GM13977 (cell line): ENCODE data around the gene FCHSD2.
A peak's percentile ranks its signal among the peaks of the same experiment; 100 is the strongest.
"Not testable (repeated sequence)": the region's sequence is repeated elsewhere in the genome, so short reads cannot be mapped to it uniquely, and the experiment has no call there.

Experiments used
- DNase-seq: peaks from one replicate; pipeline ENCODE4 v3.0.0; 2012; ENCODE audit warnings: low spot score
- in situ Hi-C: fragments of 300-500 bp; cut with MboI; formaldehyde crosslinking; loops from one replicate; pipeline ENCODE4 v1.12.0; 2022; ENCODE audit warnings: low sequenced_read_pairs, low pct_unique_long_range_greater_than_20kb, mixed read lengths, inconsistent platforms; ENCODE audit not compliant: unreplicated experiment
- TF ChIP-seq, protein P1 (sequence below): IDR thresholded peaks from 2 replicates; pipeline ENCODE4 v1.5.1; 2012; ENCODE audit warnings: mild to moderate bottlenecking, control low read depth; ENCODE audit not compliant: insufficient read depth; ENCODE audit errors: extremely low read depth, missing control alignments

FCHSD2 gene

DNA sequence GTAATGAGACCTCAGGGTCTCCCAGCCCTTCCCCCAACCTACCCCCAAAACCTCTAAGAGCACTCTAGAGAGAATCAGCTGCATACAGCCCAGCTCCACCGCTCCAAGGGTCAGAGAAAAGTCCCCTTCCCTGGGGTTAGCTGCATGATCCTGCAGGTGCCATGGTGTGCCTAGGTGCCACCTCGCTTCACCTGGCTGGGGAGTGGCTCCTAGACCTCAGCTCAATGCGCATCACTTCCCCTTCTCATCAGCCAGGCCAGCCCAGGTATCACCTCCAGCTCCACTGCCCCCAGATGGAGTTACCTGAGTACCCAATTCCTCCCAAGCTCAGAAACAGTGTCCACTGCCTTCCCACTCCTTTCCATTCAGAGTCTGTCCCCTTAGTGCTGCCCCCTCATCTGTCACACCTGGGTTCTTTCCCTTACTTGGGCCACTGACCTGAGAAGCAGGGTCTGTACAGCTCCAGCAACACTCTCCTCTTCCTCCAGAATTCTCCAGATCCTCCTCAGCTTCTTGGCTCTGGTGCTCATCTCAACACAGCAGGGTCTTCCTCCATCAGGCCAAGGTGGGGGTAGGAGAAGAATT, 349.6 kb downstream of the FCHSD2 start:
- in situ Hi-C loops, result loop anchor here (5.0 kb wide), 1 partner anchor 65 kb away; no protein-coding TSS in a partner anchor
- TF ChIP-seq, protein P1, sequence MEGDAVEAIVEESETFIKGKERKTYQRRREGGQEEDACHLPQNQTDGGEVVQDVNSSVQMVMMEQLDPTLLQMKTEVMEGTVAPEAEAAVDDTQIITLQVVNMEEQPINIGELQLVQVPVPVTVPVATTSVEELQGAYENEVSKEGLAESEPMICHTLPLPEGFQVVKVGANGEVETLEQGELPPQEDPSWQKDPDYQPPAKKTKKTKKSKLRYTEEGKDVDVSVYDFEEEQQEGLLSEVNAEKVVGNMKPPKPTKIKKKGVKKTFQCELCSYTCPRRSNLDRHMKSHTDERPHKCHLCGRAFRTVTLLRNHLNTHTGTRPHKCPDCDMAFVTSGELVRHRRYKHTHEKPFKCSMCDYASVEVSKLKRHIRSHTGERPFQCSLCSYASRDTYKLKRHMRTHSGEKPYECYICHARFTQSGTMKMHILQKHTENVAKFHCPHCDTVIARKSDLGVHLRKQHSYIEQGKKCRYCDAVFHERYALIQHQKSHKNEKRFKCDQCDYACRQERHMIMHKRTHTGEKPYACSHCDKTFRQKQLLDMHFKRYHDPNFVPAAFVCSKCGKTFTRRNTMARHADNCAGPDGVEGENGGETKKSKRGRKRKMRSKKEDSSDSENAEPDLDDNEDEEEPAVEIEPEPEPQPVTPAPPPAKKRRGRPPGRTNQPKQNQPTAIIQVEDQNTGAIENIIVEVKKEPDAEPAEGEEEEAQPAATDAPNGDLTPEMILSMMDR, result no peak
- peak; percentile 10 for DNase-seq

DNA sequence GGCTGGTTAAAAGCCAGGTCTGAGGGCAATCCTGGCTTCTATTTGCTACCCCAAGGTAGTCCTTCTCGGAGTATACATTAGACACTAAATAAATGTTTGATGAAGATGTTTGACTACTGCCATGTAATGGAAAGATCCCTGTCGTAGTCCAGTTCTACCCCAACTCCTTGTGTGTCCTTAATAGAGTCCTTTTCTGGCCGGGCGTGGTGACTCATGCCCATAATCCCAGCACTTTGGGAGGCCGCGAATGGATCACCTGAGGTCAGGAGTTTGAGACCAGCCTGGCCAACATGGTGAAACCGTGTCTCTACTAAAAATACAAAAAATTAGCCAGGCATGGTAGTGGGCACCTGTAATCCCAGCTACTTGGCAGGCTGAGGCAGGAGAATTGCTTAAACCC, 350.9 kb downstream of the FCHSD2 start:
- in situ Hi-C loops, result loop anchor here (5.0 kb wide), 1 partner anchor 64 kb away; no protein-coding TSS in a partner anchor
- DNase-seq, result not testable (repeated sequence)

DNA sequence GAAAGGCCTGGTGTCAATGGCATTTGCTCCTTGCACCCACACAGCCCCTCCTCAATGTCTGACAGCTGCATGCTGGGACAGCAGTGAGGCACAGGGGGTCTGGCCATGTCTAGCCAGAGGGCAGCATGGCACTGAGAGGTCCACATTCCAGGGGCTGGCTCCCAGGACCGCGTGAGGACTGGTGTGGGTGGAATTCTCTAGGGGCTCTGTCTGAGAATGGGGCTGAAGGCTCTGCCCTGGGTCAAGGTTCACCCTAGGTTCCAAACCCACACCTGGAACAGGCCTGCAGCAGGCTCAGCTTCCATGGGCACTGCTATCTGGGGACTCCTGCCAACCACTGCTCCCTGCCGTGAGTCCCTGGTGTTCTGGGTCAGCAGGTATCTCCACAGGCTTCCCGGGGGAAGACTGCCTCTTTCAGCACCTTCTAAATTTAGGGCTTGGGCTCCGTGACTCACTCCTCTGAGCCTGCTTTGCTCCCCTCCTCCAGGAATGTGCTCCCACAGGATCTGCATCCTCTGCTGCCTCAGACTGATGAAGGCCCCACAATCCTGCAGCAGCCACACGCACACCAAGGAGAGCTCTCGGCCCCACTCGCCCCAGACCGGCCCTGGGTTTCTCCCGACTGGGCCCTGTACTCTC, 352.5 kb downstream of the FCHSD2 start:
- TF ChIP-seq, protein P1, result no peak
- DNase-seq, result no peak
- in situ Hi-C loops, result loop anchor here (5.0 kb wide), 1 partner anchor 62 kb away; no protein-coding TSS in a partner anchor

DNA sequence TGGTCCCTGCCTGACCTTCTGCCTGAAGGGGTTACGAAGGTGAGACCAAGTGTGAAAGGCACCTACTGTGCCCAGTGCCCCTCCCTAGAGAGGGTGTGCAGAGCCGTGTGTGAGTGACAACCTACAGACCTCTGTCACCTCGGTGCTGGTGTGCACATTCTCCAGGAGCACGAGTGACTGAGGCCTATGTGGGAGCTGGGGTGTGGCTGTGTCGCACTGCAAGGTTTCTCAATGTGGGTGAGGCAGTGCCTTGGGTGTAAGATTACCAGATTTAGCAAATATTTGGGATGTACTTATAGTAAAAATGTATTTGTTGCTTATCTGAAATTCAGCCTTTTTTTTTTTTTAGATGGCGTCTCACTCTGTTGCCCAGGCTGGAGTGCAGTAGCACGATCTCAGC, 353.9 kb downstream of the FCHSD2 start:
- in situ Hi-C loops, result no loop called here
- TF ChIP-seq, protein P1, result no peak
- DNase-seq, result no peak

DNA sequence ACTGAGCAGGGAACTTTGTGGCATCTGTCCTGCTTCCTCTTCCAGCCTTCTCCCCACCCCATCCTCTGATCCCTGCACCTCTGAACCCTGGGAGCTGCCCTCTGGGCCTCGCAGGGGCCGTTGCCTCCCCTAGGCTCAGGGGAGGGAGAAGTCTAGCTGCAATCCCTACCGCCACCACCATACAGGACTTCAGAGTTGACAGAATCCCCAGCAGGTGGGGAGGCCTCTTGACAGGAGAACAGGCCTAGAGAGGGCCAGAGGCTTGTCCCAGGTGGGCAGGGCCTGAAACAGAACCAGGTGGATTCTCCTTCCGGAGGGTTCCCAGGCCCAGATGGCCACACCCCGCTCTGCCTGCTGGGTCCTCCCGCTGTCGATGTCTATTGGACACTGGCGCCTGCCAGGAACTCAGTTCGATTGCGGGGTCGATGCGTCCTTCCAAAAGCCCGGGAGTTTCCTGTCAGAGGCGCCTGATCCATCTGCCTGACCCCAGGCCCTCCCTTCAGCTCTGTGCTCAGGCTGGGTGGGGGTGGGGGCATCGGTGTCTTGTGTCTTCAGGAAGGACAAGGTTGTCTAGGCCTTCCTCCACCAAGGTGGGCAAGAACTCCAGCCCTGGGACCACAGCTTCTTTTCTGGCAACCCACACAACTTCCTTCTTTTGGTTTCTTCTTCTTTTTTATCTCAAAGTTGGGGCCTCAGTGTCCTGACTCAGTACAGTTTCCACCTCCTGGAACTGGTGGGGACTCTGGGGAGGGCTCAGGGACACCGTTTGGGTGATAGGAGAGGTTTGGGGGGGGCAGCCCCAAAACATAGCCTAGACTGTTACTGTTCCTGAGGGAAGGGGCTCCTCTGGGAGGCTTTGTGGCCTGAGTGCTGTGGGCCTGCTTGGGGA, 354.7 kb downstream of the FCHSD2 start:
- DNase-seq, result peak; percentile 79
- TF ChIP-seq, protein P1, result peak; percentile 26
- in situ Hi-C loops, result no loop called here
